Fibroblast of the aortic adventitia (primary cell): ENCODE results near the gene TRRAP. TPM values are rescaled to one million over a fixed set of nuclear protein-coding genes. Genes with fewer than 3 reads are reported as not detected.
"Not testable (repeated sequence)": the region's sequence is repeated elsewhere in the genome, so short reads cannot be mapped to it uniquely, and the experiment has no call there.

ENCODE experiments used
- DNase-seq: peaks from one replicate; pipeline ENCODE4 v3.0.0-alpha.2; 2010; ENCODE audit warnings: low read depth
- H3K4me3 ChIP-seq: 2 replicates; pipeline ENCODE4 v1.5.1; 2011; ENCODE audit warnings: low read depth, mild to moderate bottlenecking, control low read depth, low read length, moderate library complexity
- CTCF ChIP-seq: IDR thresholded peaks from 2 replicates; pipeline ENCODE4 v1.5.1; 2011; ENCODE audit warnings: mild to moderate bottlenecking, low read length, control low read depth, inconsistent platforms; ENCODE audit not compliant: insufficient read depth
- total RNA-seq: library from RNA; depleted of rRNA; stranded (reverse); fragments of >200 nt; gene quantifications from 2 replicates; pipeline ENCODE4 v1.2.3, GENCODE V29; 2012; ENCODE audit warnings: low replicate concordance

Gene TRRAP
- total RNA-seq, 1 donor, result 17.4 TPM

DNA sequence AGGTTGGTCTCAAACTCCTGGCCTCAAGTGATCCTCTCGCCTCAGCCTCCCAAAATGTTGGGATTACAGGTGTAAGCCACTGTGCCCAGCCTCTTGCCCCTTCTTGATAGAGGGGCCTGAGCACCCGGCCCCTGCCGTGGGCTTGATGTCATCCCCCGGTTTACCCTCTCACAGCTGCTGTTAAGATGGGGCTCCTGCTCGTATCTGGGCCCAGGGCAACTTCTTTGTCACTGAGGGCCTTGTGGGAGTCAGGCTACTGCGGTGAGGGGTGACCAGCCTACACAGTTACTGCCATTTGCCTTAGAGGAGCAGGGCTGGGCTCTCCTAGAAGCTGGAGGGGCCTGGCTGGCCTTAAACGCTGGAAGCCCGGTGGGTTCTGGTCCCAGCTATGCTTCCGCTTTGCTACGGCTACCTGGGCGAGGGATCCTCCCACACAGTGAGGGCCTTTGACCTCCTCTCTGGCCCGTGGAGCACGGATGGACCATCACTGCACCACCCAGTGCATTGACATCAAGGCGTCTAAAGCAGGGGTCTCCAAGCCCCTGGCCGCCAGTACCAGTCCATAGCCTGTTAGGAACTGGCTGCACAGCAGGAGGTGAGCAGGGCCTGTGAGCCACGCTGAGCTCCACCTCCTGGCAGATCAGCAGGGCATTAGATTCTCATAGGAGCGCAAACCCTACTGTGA lies 7.4 kb upstream of the TRRAP start:
- TF ChIP-seq CTCF, result no peak
- no peak for DNase-seq
- no peak overlapping the region for H3K4me3 ChIP-seq

- no peak overlapping the region for H3K4me3 ChIP-seq
- DNase-seq, result no peak
Observed at GRCh38 chr7:98872328-98872924, 5.9 kb upstream of the TRRAP start.

GRCh38 chr7:98873610-98874009 lies 4.7 kb upstream of the TRRAP start:
- DNase-seq, H3K4me3 ChIP-seq: not testable (repeated sequence)

More at GRCh38 chr7:98872328-98872924, 5.9 kb upstream of the TRRAP start:
- peak; percentile 18 for TF ChIP-seq CTCF

DNA sequence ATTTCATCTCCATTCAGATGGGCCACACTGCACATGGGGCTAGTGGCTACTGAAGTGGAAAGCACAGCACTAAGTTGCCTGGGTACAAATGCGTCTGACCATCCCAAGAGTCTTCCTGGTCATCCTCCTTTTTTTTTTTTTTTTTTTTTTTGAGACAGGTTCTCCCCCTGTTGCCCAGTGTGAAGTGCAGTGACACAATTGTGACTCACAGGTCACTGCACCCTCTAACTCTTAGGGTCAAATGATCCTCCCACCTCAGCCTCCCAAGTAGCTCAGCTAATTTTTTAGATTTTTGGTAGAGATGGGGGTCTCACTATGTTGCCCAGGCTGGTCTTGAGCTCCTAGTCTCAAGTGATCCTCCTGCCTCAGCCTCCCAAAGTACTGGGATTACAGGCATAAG lies 3.4 kb upstream of the TRRAP start:
- no peak overlapping the region for H3K4me3 ChIP-seq
- TF ChIP-seq CTCF, result no peak
- DNase-seq, result no peak

- no peak for DNase-seq
- no peak for TF ChIP-seq CTCF
Observed at GRCh38 chr7:98875501-98875900, 2.8 kb upstream of the TRRAP start.

DNA sequence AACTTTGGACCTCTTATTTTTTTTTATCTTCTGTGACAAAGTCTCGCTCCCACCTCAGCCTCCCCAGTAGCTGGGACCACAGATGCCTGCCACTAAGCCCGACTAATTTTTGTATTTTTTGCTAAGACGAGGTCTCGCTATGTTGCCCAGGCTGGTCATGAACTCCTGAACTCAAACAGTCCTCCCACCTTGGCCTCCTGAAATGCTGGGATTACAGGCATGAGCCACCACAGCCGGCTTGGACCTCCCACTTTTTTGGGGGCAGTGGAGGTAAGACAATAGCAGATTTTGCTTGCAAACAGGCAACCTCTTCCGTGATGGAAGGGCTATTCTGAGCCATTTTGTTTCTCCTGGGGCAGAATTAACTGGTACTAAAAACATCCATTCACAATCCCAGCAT lies 1.2 kb upstream of the TRRAP start:
- H3K4me3 ChIP-seq, result no peak overlapping the region
- no peak for TF ChIP-seq CTCF
- DNase-seq, result no peak

More at GRCh38 chr7:98875501-98875900, 2.8 kb upstream of the TRRAP start:
- no peak overlapping the region for H3K4me3 ChIP-seq

GRCh38 chr7:98877692-98878364 lies 504 bp upstream of the TRRAP start:
- no peak for DNase-seq
- peak overlapping the region; percentile 94 for H3K4me3 ChIP-seq
- TF ChIP-seq CTCF, result no peak
